Bronchial epithelial cell (primary cell): ENCODE measurements around the gene ENOX2. TPM values are rescaled to one million over a fixed set of nuclear protein-coding genes. Genes with fewer than 3 reads are reported as not detected.
A peak's percentile ranks its signal among the peaks of the same experiment; 100 is the strongest.
"Not testable (repeated sequence)": the region's sequence is repeated elsewhere in the genome, so short reads cannot be mapped to it uniquely, and the experiment has no call there.

Source experiments
- DNase-seq: peaks from one replicate; pipeline ENCODE4 v3.0.0-alpha.2; 2010; ENCODE audit warnings: low read depth
- FAIRE-seq: peaks from 2 replicates; lab custom pipeline; 2011; peaks lifted over from hg19 to GRCh38; lab: Jason Lieb, UNC
- H3K27me3 ChIP-seq: 2 replicates; pipeline ENCODE4 v1.5.1; 2011; ENCODE audit warnings: low read length; ENCODE audit not compliant: control insufficient read depth, insufficient read depth
- H3K36me3 ChIP-seq: 2 replicates; pipeline ENCODE4 v1.5.1; 2011; ENCODE audit warnings: low read length; ENCODE audit not compliant: control insufficient read depth, insufficient read depth
- H3K4me3 ChIP-seq: 2 replicates; pipeline ENCODE4 v1.5.1; 2011; ENCODE audit warnings: mild to moderate bottlenecking, low read depth, low read length, control low read depth
- total RNA-seq: library from RNA; depleted of rRNA; stranded (reverse); fragments of >200 nt; gene quantifications from 2 replicates; pipeline ENCODE4 v1.2.1, GENCODE V29; 2014
- TF ChIP-seq, protein P1 (sequence below): IDR thresholded peaks from 2 replicates; pipeline ENCODE4 v1.5.1; 2011; ENCODE audit warnings: mild to moderate bottlenecking, moderate library complexity, low read length, control low read depth, inconsistent platforms; ENCODE audit not compliant: insufficient read depth, severe bottlenecking

ENOX2 gene
- total RNA-seq, 1 donor from 2014 or later: 13.2 TPM

DNA sequence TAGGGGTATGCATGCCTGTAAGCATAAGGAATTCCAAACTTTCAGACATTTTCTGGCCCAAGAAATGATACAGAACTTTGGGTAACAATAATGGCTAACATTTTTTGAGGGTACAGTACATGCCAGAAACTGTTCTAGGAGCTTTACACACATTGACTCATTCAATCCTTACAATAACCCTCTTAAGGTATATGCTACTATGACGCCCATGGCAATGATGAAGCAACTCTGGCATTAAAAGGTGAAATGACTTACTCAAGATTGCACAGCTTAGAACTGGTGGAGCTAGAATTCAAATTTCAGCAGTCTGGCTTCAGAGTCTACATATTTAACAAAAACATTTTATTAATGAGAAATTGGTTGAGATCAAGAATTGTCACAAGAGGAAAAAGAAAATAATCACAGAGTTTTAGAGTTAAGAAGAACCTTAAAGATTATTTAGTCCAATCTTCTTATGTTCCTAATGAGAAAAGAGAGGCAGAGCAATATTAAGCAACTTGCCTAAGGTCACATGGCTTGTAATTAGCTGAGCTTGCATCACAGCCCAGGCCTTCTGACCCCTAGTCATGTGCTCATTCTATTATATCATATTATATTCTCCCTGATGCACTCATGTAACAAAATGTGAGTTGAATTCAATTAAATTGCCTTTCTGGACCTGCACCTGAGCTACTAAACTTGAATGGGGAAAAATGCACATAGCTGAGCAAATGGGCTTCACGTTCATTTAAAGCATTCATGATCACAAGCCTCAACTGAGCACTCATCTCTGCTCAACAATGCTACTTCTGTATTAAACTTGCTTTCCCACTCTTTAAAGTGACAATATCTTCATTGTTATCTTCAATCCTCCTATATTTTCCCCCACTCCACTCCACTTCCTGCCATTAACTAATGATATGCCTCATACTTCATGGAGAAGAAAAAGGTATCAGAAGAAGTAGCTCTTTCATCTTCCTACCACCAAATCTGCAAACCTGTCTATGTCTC is 73.2 kb downstream of the ENOX2 start:
- no peaks in the 10 kb centered on the region for H3K27me3 ChIP-seq
- FAIRE-seq (no peak), DNase-seq (peak; percentile 89)
- no peaks in the 10 kb centered on the region for H3K36me3 ChIP-seq
- TF ChIP-seq, protein P1, sequence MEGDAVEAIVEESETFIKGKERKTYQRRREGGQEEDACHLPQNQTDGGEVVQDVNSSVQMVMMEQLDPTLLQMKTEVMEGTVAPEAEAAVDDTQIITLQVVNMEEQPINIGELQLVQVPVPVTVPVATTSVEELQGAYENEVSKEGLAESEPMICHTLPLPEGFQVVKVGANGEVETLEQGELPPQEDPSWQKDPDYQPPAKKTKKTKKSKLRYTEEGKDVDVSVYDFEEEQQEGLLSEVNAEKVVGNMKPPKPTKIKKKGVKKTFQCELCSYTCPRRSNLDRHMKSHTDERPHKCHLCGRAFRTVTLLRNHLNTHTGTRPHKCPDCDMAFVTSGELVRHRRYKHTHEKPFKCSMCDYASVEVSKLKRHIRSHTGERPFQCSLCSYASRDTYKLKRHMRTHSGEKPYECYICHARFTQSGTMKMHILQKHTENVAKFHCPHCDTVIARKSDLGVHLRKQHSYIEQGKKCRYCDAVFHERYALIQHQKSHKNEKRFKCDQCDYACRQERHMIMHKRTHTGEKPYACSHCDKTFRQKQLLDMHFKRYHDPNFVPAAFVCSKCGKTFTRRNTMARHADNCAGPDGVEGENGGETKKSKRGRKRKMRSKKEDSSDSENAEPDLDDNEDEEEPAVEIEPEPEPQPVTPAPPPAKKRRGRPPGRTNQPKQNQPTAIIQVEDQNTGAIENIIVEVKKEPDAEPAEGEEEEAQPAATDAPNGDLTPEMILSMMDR: no peak
- H3K4me3 ChIP-seq: no peak overlapping the region

DNA sequence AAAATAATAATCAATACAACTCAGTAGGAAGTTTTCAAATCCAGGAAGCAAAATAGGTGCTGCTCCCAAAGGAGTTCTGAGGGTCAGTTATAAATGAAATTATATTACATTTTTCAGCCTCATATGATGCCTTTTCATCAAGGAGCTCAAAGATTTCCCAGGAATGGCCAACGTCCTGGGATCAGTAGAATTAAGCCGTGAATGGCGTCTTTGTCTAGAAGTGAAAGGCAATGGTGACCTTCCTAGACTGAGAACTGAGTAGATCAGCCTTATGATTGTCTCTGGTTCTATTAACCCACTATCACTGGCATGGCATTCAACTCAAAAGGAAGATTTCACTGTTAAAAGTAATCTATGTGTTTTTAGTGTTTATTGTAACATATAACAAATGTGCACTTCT is 74.4 kb downstream of the ENOX2 start:
- TF ChIP-seq, protein P1: no peak
- DNase-seq (no peak), FAIRE-seq (no peak)
- Histone ChIP-seq H3K36me3 (no peaks in the 10 kb centered on the region), H3K27me3 (no peaks in the 10 kb centered on the region), H3K4me3 (no peak overlapping the region)

DNA sequence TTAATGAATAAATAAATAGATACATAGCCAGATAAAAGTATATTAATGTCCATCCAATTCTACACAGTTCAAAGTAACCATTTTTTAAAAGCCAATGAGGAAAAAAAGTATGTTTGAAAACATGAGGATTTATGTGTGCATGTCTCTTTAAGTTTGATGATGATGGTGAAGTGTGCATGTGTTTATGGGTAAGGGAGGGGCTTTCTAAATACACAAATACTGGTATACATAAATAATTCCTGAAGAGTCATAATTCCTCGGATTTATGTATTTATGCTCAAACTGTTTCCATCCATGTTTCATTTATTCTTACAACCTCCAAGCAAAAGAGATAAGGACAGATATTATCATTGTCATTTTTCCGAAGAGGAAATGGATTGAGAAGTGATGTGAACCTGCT is 75.4 kb downstream of the ENOX2 start:
- Histone ChIP-seq H3K4me3 (no peak overlapping the region), H3K27me3 (no peaks in the 10 kb centered on the region), H3K36me3 (no peaks in the 10 kb centered on the region)
- no peak for FAIRE-seq
- no peak for DNase-seq
- TF ChIP-seq, protein P1: no peak

DNA sequence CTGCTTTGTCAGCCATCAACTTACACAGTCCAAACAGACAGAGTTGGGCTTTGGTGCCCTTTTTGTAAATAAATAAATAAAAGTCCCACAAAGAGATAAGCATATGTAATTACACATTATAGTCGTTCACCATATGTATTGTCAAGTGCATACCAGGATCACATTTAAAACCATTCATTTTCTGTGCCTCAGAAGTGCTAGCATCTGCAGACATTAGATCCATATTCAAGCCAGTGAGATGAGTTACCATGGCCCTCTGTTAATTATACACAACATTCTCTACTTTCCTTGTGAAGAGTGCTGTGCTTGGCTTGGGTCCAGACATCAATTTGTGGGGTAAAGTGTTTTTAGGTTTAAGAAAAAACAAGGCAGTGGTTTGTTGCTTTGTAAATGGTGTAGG is 76.8 kb downstream of the ENOX2 start:
- FAIRE-seq: no peak
- no peak for DNase-seq
- H3K36me3 ChIP-seq: no peaks in the 10 kb centered on the region
- TF ChIP-seq, protein P1: no peak
- H3K4me3 ChIP-seq: no peak overlapping the region
- H3K27me3 ChIP-seq: no peaks in the 10 kb centered on the region

DNA sequence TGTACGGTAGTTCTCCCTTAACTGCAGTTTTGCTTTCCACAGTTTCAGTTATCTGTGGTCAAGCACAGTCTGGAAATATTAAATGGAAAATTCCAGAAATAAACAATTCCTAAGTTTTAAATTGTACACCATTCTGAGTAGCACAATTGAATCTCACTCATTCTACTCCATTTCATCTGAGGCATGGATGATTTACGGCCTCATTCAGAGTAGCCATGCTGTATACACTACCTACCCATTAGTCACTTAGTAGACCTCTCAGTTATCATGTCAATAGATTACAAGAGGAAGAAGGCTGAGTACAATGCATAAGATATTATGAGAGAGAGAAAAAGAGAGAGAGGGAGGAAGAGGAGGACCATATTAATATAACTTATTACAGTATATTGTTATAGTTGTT is 77.5 kb downstream of the ENOX2 start:
- DNase-seq (no peak), FAIRE-seq (no peak)
- TF ChIP-seq, protein P1: no peak
- no peak overlapping the region for H3K4me3 ChIP-seq
- H3K36me3 ChIP-seq: no peaks in the 10 kb centered on the region
- no peaks in the 10 kb centered on the region for H3K27me3 ChIP-seq

DNA sequence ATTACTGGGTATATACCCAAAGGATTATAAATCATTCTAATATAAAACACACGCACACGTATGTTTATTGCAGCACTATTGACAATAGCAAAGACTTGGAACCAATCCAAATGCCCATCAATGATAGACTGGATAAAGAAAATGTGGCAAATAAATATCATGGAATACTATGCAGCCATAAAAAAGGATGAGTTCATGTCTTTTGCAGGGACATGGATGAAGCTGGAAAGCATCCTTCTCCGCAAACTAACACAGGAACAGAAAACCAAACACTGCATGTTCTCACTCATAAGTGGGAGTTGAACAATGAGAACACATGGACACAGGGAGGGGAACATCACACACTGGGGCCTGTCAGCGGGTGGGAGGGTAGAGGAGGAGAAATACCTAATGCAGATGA is 83.6 kb downstream of the ENOX2 start:
- H3K36me3 ChIP-seq, DNase-seq, H3K27me3 ChIP-seq, FAIRE-seq, H3K4me3 ChIP-seq: not testable (repeated sequence)

DNA sequence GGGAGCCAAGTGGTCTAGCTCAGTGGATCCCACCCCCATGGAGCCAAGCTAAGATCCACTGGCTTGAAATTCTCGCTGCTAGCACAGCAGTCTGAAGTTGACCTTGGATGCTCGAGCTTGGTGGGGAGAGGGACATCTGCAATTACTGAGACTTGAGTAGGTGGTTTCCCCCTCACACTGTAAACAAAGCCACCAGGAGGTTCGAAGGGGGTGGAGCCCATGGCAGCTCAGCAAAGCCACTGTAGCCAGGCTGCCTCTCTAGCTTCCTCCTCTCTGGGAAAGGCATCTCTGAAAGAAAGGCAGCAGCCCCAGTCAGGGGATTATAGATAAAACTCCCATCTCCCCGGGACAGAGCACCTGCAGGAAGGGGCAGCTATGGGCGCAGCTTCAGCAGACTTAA is 89.1 kb downstream of the ENOX2 start:
- FAIRE-seq, H3K4me3 ChIP-seq, H3K36me3 ChIP-seq, H3K27me3 ChIP-seq, DNase-seq: not testable (repeated sequence)
